K562 (cell line): ENCODE measurements around the gene IRAK4. TPM values are rescaled to one million over a fixed set of nuclear protein-coding genes. Genes with fewer than 3 reads are reported as not detected.
A peak's percentile ranks its signal among the peaks of the same experiment; 100 is the strongest.

Source experiments
- ARID1B ChIP-seq: fragments of 450-650 bp; IDR thresholded peaks from 2 replicates; pipeline ENCODE4 v1.6.1; 2016; ENCODE audit warnings: antibody characterized with exemption, mild to moderate bottlenecking, inconsistent platforms
- BDP1 ChIP-seq: IDR thresholded peaks from 3 replicates; pipeline ENCODE4 v1.6.1; 2011; ENCODE audit not compliant: insufficient read length, insufficient read depth
- CCAR2 ChIP-seq: fragments of 200-400 bp; formaldehyde crosslinking; IDR thresholded peaks from 2 replicates; pipeline ENCODE4 v1.6.1; 2017; ENCODE audit warnings: mild to moderate bottlenecking, low read depth, low read length
- CREM ChIP-seq: IDR thresholded peaks from 2 replicates; pipeline ENCODE4 v1.6.1; 2014; ENCODE audit warnings: antibody characterized with exemption, low read depth
- DDX20 ChIP-seq: fragments of 450-650 bp; IDR thresholded peaks from 2 replicates; pipeline ENCODE4 v1.6.1; 2016; ENCODE audit warnings: missing genetic modification characterization, low read depth, mild to moderate bottlenecking, missing compliant biosample characterization, moderate library complexity
- E2F6 ChIP-seq, 2 experiments: IDR thresholded peaks; 2 replicates each; pipeline ENCODE4 v1.6.1; 2011; ENCODE audit warnings: borderline replicate concordance in 1 of 2, control low read depth in 1 of 2, low read depth in 1 of 2, low read length in 1 of 2, mild to moderate bottlenecking in 1 of 2, mixed read lengths in 1 of 2, moderate library complexity in 1 of 2; ENCODE audit not compliant: insufficient read depth in 1 of 2, insufficient read length in 1 of 2, poor library complexity in 1 of 2, severe bottlenecking in 1 of 2; ENCODE audit errors: extremely low read depth in 1 of 2
- ESRRA ChIP-seq: fragments of 450-650 bp; IDR thresholded peaks from 2 replicates; pipeline ENCODE4 v1.6.1; 2014; ENCODE audit warnings: low read depth, mild to moderate bottlenecking, moderate library complexity, borderline replicate concordance
- GABPA ChIP-seq: fragments of 200-800 bp; sonication (Bioruptor generic); conservative IDR thresholded peaks from 2 replicates; pipeline ENCODE4 v1.6.1; 2016; ENCODE audit warnings: low read depth, missing genetic modification characterization, missing compliant biosample characterization
- MTA3 ChIP-seq: fragments of 450-650 bp; formaldehyde crosslinking; IDR thresholded peaks from 2 replicates; pipeline ENCODE4 v1.6.1; 2017; ENCODE audit warnings: mild to moderate bottlenecking, borderline replicate concordance
- PATZ1 ChIP-seq: fragments of 250-450 bp; sonication (Bioruptor Pico); IDR thresholded peaks from 2 replicates; pipeline ENCODE4 v1.5.0; 2020; ENCODE audit warnings: mild to moderate bottlenecking, borderline replicate concordance
- POLR2H ChIP-seq: IDR thresholded peaks from 2 replicates; pipeline ENCODE4 v1.6.1; 2016; ENCODE audit warnings: missing genetic modification characterization, low read depth, mild to moderate bottlenecking, control low read depth, missing compliant biosample characterization, moderate library complexity
- SUPT5H ChIP-seq: fragments of 450-650 bp; IDR thresholded peaks from 2 replicates; pipeline ENCODE4 v1.6.1; 2016
- UBTF ChIP-seq, 2 experiments: IDR thresholded peaks; 2 replicates each; pipeline ENCODE4 v1.6.1; 2012; ENCODE audit warnings: improper control_type of control experiment in 2 of 2, low read depth in 2 of 2, low read length in 2 of 2, borderline replicate concordance in 1 of 2
- ZNF57 ChIP-seq: fragments of 450-650 bp; formaldehyde crosslinking; IDR thresholded peaks from 2 replicates; pipeline ENCODE4 v1.4.0; 2020; ENCODE audit warnings: mild to moderate bottlenecking, moderate library complexity
- polyA plus RNA-seq, 8 experiments: library from polyadenylated mRNA; depleted of rRNA in 4 of 8; stranded (reverse) in 5 of 8; unstranded in 3 of 8; fragments of >200 nt; fragmentation: Nextera tagmentation in 2 of 8; fragmentation: Illumina TruSeq in 1 of 8; extraction: Ambion mirVana in 2 of 8; extraction: Trizol in 1 of 8; gene quantifications; 2 replicates each; pipeline versions ENCODE4 v1.2.1 to v1.2.3, GENCODE V29; 2011 to 2014; ENCODE audit warnings: inconsistent platforms in 1 of 8, missing spikeins in 1 of 8
- total RNA-seq, 7 experiments: library from RNA; depleted of rRNA in 6 of 7; stranded (reverse); fragments of >200 nt in 6 of 7; fragmentation: Illumina TruSeq in 2 of 7; extraction: Trizol in 2 of 7; gene quantifications; 2 replicates each; pipeline versions ENCODE4 v1.2.1 to v1.2.3, GENCODE V29; 2011 to 2021; ENCODE audit warnings: low replicate concordance in 1 of 7
- TF ChIP-seq, protein P1 (sequence below): fragments of 450-650 bp; formaldehyde crosslinking; IDR thresholded peaks from 2 replicates; pipeline ENCODE4 v1.4.0; 2020; ENCODE audit warnings: mild to moderate bottlenecking, moderate library complexity
- TF ChIP-seq, protein P2 (sequence below): fragments of 450-650 bp; formaldehyde crosslinking; IDR thresholded peaks from 2 replicates; pipeline ENCODE4 v1.4.0; 2020; ENCODE audit warnings: mild to moderate bottlenecking, moderate library complexity

IRAK4 gene
- total and polyA plus RNA-seq, 9 of the 15 experiments (the other 6 are each of a cell fraction or from before 2014, with no cell fraction given) = 10.8 to 34.5 (median 16.0) TPM

DNA sequence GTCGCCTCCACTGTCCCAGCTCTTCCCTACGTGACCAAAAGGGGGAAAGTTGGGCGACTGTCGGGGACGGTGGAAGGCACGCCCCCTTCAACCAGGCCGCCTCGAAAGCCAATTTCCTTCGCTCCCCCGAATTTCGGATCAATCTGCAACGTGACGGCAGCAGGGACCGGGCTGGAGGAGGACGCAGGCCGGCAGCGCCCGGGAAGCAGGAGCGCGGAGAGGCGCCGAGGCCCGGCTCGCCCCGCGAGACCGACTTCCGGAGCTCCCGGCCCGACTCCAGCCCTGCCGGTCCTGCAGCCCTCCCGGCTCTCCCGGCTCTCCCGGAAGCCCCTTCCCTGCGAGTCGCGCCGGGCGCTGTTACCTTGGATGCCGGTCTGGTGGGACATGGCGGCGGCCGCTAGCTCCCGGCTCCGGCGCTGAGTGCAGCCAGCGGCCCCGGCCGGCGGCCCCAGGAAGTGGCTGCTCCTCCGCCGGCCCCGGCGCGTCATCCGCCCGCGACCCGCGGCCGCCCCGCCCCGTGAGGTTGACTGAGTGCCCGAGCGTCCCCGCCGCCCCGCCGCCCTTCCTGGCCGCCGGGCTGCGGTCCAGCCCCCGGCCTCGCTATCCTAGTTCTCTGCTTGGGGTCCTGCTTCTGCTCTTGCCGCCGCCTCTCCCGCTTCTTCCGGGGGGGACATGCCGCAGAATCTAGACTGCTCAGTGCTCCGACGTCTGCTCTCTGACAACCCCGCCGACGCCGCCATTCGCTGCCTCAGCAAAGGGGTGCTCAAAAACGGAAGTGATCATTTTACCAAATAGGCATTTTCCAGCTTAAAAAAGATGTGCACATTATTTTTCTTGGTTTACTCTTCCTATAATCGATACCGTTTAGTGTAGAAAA, 47.3 kb downstream of the IRAK4 start, which contains the start of gene TWF1 (continued):
- TF ChIP-seq UBTF (IDR thresholded peaks at IDR 0.05; ENCODE audit: borderline replicate concordance in 1 of 2, low read depth in 2 of 2, low read length in 2 of 2) (peak; percentile 56 to 85; a peak in 2 of 4 replicates), PATZ1 (CRISPR knock-in tag) (no peak), BDP1 (no peak), MTA3 (peak; percentile 43; the same call in 1 of the 2 replicates), ARID1B (no peak), ZNF57 (no peak), SUPT5H (peak; percentile 92), CCAR2 (no peak), CREM (peak; percentile 97), DDX20 (tag) (no peak), POLR2H (peak; percentile 85), ESRRA (peak; percentile 66; the same call in 1 of the 2 replicates), E2F6 (IDR thresholded peaks at IDR 0.05; ENCODE audit: borderline replicate concordance in 1 of 2, extremely low read depth in 1 of 2, insufficient read depth in 1 of 2, insufficient read length in 1 of 2, low read depth in 1 of 2, low read length in 1 of 2, poor library complexity in 1 of 2, severe bottlenecking in 1 of 2) (peak in 1 of 2 experiments; percentile 34), GABPA (tag) (peak; percentile 89)
- TF ChIP-seq, protein P1, sequence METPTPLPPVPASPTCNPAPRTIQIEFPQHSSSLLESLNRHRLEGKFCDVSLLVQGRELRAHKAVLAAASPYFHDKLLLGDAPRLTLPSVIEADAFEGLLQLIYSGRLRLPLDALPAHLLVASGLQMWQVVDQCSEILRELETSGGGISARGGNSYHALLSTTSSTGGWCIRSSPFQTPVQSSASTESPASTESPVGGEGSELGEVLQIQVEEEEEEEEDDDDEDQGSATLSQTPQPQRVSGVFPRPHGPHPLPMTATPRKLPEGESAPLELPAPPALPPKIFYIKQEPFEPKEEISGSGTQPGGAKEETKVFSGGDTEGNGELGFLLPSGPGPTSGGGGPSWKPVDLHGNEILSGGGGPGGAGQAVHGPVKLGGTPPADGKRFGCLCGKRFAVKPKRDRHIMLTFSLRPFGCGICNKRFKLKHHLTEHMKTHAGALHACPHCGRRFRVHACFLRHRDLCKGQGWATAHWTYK = no peak
- TF ChIP-seq, protein P2, sequence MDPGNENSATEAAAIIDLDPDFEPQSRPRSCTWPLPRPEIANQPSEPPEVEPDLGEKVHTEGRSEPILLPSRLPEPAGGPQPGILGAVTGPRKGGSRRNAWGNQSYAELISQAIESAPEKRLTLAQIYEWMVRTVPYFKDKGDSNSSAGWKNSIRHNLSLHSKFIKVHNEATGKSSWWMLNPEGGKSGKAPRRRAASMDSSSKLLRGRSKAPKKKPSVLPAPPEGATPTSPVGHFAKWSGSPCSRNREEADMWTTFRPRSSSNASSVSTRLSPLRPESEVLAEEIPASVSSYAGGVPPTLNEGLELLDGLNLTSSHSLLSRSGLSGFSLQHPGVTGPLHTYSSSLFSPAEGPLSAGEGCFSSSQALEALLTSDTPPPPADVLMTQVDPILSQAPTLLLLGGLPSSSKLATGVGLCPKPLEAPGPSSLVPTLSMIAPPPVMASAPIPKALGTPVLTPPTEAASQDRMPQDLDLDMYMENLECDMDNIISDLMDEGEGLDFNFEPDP (CRISPR knock-in tag) = no peak
